ENCODE measurements around the gene INPP5J.

INPP5J gene

DNA sequence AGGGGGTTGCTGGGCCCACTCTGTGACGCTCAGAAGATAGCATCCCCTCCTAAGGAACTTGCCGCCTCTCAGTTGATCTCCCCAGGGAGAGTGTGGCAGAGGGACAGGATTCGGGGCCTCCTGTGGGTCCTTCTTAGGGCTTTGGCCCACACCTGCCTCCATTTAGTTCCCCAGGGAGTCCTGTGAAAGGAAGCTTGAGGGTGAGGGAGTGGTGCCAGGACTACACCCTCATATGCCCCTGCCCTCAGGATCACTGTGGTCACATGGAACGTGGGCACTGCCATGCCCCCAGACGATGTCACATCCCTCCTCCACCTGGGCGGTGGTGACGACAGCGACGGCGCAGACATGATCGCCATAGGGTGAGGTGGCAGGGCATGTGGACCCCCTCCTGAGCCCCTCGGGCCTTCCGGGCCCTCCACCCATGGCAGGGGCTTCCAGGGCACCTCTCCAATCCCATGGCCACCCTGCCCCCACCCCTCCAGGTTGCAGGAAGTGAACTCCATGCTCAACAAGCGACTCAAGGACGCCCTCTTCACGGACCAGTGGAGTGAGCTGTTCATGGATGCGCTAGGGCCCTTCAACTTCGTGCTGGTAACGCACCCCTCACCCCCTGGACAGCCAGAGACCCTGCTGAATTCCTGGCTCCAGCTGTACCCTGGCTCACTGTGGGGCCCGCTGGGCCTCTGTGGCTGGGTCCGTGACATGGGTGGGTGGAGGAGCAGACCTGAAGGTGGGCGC is 3.5 kb downstream of the INPP5J start:
- DNase-seq: no peak

DNA sequence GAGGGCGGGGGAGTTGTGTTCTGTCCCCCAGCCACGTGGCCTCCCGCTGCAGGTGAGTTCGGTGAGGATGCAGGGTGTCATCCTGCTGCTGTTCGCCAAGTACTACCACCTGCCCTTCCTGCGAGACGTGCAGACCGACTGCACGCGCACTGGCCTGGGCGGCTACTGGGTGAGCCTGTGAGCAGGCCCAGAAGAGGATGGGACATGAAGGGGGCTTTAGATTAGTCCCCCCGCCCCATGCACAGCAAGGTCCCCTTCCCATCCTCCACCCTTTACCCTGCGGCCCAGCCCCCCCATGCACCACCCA is 4.1 kb downstream of the INPP5J start:
- no peak for DNase-seq

DNA sequence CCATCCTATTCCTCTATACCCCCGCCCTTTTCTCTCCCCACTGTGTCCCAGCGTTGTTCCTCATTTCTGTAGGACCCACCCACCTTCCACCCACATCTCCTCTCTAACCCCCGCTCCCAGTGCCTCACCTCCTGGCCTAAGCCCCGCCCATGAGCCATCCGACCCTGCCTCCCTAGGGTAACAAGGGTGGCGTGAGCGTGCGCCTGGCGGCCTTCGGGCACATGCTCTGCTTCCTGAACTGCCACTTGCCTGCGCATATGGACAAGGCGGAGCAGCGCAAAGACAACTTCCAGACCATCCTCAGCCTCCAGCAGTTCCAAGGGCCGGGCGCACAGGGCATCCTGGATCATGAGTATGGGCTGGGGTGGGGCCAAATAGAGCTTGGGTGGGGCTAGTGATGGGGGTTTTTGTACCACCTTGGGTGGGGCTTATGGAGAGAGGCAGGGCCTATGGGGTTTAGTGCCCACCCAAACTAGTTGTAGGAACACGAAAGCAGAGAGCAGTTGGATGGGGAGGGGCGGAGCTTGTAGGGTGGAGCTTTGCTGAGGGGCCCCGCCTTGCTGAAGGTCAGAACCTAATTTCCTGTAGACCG is 4.5 kb downstream of the INPP5J start:
- peak; percentile 9 for DNase-seq

DNA sequence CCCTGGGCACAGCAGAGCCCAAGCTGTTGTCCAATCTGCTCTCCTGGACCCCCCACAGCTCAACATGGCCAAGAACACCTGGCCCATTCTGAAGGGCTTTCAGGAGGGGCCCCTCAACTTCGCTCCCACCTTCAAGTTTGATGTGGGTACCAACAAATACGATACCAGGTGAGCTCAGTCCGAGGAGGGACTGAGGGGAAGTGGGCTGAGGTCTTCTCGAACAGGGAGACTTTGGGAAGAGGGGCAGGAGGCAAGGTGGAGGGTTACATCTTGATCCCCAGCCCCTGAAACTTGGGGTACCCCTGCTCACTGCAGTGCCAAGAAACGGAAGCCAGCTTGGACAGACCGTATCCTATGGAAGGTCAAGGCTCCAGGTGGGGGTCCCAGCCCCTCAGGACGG is 5.4 kb downstream of the INPP5J start:
- DNase-seq: no peak

DNA sequence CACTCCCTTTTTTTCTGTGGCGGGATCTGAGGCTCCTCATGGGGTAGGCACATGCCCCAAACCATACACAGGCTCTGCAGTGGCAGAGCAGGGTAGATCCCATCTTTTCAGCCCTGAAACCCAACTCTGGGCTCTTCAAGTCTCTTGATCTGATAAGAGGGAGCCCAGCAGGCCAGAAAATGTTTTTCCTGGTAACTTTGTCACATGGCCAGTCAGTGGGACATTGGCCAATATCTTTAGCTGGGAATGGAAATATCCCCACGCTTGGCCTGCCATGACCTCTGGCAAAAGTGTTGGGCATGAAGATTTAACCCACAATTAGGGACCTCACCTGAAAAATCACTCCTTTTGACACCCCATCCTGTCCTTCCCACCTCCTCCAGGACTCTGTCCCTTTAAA is 8.1 kb downstream of the INPP5J start:
- peak; percentile 20 for DNase-seq

DNA sequence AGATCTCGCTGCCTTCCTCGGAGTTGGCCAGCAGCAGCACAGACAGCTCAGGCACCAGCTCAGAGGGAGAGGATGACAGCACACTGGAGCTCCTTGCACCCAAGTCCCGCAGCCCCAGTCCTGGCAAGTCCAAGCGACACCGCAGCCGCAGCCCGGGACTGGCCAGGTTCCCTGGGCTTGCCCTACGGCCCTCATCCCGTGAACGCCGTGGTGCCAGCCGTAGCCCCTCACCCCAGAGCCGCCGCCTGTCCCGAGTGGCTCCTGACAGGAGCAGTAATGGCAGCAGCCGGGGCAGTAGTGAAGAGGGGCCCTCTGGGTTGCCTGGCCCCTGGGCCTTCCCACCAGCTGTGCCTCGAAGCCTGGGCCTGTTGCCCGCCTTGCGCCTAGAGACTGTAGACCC is 11.1 kb downstream of the INPP5J start:
- no peak for DNase-seq

DNA sequence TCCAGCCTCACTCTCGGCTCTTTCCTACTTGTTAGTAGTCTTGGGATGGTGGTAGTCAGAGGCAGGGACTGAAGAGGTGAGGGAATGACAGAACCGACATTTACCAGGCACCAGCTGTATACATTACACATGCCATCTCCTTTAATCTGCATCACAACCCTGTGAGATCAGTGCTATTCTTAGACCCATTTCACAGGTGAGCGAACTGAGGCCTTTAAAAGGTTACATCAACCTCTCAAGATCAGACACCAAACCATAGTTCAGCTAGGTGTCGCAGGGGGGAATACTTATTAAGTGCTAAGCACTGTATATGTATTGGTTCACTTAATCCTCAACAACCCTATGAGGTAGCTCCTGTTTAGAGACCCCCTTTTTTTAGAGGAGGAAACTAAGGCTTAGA is 11.9 kb downstream of the INPP5J start:
- no peak for DNase-seq

DNA sequence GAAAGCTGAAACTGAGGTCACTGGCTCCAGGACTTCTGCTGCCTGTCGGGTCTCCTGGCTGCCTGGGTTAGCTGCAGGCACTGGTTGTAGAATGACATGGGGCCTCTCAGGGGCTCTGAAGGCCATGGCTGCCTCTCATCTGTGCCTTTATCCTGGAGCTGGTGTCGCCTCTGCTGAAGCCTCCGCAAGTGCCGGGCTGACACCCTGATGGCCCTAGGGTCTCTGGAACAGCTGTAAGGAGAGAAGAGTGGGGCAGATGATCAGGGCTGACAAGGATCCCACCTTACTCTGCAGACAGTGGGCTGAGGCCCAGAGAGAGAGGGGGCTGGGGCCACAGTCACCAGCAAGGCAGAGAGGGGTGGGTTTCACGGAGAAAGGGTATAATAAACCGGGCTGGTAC is 12.9 kb downstream of the INPP5J start:
- no peak for DNase-seq

DNA sequence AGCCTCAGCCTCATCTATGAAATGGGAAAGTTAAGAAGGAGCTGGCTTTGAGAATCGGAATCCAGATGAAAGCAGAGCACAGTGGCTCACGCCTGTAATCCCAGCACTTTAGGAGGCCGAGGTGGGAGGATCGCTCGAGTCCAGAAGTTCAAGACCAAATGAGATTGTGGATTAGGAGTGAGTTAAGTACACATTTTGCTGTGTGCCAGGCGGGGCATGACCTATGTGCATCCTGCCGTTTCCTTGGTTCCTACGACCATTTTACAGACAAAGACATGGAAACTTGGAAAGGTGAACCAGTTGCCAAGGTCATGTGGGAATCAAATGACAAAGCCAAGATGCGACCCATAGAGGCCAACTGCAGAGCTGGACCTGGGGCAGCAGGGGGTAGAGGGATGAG is 13.4 kb downstream of the INPP5J start:
- DNase-seq: no peak

DNA sequence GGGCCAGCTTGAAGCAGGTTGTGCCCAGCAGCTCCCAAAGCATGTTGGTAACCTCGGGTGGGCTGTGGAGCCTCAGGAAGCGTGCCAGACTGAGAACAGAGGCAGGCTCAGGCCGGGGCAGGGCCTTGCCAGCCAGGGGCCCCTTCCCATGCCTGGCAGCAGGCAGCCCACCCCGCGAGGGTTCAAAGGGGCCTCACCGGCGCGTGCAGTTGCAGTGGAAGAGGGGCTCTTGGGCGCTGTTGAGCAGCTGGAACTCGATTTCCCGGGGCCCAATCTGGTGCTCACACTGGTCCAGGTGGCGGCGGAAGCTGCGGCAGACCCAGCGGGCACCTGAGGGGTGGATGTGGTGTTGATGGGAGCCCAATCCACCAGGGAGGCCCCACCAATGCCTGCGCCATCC is 13.9 kb downstream of the INPP5J start:
- DNase-seq: no peak

DNA sequence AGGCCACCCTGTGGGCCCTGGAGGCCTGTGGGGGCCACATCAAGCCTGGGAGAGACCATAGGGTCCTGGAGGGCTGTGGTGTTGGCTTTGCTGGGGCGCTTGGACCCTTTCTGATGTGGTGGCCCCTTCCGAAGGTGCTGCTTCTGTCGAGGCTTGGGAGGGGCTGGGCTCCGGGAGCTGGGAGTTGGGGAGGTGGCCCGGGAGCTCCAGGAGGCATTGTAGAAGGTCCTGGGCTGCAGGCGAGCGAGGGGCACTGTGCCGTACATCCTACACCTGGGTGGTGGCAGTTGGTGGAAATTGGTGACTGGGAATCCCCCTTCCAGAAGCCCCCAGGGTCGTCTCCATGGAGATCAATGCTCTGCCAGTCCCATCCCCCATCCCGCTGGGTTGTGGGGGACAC is 15.0 kb downstream of the INPP5J start:
- DNase-seq: no peak

DNA sequence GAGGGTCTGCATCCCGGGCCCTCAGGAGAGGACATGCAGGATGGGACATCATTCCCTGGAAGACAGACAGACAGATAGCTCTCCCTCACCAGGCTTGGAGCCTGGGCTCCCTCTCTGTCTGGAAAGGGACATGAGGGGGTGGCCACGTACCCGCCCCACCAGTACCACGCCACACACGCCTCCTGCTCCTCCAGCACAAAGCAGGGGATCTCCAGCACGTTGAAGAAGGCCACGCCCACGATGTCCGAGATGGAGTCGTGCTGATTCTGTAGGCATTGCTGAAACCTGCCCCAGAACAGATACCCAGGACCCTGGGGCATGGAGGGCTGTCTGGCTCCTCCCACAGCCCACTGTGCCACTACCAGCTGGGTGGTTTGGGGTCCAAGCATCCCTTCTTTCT is 15.4 kb downstream of the INPP5J start:
- DNase-seq: no peak

DNA sequence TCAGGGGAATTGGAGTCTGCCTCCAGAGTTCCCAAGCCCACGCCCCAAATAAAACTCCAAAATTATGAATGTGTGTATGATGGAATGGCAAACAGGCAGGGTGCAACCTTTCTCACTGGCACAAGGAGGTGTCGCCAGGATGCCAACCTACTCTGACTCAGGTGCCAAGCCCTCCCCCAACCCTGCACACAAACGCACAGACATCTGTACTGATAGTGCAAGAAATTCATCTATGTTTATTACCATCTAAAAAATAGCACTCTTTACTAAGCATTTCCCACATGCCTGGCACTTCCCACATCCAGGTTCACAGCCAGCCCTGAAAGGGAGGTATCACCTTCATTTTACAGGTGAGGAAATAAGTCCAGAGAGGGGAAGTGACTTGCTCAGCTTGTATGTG is 16.3 kb downstream of the INPP5J start:
- DNase-seq: no peak

DNA sequence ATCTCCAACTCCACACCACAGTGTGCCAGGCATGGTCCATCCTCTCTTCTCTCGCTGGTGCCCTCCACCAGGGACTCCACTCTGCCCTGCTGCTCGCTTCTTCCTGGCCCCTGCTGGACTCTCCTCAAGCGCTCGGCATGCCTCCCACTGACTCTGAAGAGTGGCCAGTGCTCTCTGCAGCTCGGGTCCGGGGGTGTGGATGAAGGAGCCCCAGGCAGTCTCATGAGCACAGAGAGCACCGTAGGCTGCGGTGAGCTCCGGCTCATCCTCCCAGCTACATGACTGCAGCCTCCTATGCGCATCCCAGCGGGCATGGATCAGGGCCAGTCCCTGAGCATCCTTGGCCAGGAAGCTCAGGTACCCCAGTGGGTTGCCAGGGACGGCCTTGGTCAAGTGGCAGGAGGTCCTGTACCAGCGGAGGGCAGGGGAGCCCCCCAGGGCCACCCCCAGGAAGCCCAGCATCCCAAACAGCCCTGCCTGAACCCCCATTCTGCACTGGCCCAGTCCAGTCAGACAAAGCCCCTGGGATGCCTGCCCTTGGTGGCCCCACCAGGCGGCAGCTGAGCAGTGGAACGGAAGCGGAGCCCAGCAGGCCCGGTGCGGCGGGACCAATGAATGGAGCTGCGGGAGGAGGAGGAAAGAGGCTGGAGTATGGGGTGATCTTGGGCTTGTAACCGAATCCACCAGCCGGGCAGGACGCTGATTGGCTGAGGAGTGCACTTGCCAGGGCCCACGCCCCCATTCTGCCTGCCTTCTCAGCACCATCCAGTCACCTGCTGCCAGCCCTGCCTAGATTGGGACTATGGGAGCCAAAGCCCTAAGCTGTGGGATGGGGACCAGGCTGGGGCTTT is 17.3 kb downstream of the INPP5J start, which contains the start of gene PLA2G3:
TSS of gene PLA2G3 (minus strand) at position 643 of the 851 bp plus-strand sequence. CDS start at position 489, 154 bp downstream.
- DNase-seq: no peak

DNA sequence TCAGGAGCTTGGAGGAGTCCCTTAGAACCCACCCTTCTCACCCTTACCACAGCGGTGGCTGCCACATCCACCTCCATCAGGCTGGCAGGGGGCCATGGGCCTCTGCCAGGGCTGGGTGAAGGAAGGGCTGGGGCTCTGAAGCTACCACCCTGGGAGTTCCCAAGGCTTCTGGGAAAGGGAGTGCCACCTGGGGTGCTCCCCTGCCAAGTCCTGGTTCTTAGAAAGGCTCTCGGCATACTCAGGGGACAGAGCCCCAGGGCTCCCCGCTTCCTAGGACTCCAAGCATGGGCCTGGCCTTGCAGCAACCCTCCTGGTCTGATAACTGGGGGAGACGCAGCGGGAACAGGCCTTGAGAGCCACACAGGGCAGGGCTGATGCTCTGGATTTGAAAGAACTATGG is 18.0 kb downstream of the INPP5J start:
- DNase-seq: no peak

DNA sequence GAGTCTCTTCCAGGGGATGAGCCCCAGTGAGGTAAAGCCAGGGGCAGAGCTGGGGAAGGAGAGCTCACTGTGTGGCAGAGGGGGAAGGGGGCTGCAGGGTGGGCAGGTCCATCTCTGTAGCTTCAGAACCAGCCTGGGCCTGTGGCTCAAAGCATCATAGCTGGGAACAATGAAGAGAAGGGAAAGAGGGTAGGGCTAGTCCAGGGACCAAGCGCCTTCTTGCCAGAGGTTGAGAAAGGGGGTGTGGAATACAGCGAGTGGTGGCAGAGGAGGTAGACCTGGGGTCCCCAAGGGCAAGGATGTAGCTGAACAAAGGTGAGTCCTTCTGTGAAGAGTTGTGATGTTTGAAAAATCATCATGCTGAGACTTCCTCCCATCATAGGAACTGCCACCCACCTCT is 18.8 kb downstream of the INPP5J start:
- DNase-seq: no peak

DNA sequence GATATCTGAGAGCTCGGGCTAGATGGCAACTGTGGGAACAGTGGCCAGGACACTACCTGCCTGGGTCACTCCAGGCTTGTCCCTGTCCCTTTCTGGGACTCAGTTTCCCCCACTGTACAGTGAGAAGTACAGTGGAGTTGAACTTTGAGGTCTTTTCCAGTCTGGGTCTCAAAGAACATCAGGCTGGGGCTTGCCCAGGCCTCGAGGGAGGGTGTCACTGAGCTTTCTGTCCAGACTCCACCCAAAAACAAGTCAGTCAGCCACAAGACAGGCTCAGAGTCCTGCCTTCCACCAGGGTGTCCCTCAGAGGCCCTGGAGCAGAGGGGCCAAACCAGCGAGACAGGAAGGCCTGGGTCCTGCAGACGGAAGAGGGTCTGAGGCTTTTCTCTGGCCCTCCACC is 19.5 kb downstream of the INPP5J start:
- DNase-seq: no peak

DNA sequence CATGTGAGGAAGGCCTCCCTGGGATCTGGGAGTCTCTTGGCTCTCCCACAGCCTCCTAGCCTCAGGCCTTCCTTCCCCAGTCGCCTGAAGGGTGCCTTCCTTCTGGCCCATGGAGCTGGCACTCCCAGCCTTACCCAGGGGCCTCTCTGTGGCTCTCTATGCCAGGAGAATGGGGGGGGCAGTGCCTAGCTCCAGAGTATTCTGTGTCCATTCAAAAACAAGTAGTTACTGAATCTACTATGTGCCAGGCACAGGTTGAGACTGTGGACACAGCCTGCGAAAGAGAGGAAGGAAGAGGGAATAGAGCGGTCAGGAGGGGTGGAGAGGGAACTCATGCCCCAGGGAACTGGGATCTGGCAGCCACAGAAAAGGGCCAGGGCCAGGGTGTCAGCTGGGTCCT is 20.3 kb downstream of the INPP5J start:
- DNase-seq: no peak

DNA sequence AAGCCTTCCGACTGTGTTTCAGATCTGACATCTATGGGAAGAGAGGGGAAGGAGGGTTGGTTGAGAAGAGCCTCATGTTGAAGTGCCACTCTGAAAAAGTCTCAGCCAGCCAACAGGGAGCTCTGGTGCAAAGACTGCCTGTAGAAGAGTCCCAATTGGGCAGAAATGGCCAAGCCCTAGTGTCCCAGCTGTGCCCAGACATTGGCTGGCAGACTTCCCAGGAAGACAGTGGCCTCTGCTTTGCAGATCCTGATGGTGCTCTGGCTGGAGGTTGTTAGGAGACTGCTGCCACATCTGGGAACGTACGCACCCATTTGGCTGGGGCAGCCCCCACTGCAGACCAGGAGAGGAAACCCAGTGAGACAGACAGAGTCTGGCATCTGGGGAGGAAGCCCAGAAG is 20.8 kb downstream of the INPP5J start:
- no peak for DNase-seq

DNA sequence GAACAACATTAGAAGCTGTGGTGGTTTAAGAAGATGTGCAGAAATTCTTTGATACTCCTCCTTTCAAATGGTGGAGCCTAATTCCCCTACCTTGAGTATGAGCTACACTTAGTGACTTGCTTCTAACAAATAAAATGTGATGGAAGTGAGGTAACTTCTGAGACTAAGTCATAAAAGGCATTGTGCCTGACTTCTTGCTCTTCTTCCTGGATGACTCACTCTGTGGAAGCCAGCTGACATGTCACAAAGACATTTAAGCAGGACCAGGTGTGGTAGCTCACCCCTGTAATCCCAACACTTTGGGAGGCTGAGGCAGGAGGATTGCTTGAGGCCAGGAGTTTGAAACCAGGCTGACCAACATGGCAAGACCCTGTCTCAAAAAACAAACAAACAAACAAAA is 21.5 kb downstream of the INPP5J start:
- DNase-seq: no peak

DNA sequence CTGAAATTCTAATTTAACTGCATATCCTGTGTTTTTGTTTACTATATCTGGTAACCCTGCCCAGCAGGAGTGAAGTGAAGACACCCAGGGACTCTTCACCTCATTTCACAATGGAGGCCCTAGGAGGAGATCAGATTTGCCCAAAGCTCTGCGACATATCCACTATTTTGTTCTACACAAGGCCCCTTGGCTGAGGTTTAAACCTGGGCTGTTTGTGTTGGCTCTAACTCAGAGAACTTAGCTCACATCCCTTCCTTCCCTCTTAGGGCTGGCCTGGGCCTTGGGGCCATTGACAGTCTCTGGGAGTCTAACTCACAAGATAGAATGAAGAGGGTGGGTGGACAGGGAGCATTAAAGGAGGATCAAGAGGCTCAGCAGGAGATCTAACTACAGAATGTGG is 25.7 kb downstream of the INPP5J start:
- DNase-seq: no peak

DNA sequence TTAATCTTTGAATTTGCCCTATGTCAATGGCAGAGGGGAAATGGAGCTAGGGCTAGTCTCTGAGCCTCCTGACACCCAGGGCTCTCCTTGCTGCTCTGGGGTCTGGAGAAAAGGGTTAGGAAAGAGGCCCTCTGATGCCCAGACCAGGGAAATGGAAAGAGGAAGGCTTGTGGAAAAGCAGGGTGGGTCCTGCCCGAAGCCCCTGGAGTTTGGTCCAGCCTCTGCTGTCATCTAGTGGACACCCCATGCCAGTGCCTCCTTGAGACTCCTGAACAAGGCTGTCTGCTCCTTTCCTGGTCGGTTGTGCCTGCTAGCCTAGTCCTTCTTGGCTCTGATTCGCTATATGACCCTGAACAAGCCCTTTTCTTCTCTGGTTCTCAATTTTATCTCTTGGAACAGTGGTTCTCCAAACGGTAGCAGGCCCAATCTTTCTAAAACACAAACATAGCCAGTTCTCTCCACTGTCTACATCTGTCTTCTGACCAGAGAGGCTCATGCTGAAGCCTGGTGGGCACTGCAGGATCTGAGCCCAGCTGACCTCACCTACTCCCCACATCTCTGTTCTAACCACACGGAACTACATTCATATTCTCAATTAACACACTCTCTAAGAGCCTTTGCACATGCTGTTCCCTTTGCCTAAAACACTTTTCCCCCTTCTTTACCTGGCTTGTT is 26.3 kb downstream of the INPP5J start:
- DNase-seq: peak; percentile 81

DNA sequence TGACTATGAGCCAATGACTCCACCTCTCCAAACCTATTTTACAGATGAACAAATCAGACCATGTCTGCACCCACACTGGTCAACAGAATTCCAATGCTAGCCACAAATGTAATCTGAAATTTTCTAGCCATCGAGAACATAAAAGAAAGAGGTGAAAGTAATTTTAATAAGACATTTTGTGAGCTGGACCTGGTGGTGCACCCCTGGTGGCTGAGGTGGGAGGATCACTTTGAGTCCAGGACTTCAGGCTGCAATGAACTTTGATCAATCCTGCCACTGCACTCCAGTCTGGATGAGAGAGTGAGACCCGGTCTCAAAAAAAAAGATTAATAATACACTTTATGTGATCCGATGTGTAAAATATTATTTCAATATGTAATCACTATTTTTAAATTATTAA is 27.8 kb downstream of the INPP5J start:
- DNase-seq: peak; percentile 7

DNA sequence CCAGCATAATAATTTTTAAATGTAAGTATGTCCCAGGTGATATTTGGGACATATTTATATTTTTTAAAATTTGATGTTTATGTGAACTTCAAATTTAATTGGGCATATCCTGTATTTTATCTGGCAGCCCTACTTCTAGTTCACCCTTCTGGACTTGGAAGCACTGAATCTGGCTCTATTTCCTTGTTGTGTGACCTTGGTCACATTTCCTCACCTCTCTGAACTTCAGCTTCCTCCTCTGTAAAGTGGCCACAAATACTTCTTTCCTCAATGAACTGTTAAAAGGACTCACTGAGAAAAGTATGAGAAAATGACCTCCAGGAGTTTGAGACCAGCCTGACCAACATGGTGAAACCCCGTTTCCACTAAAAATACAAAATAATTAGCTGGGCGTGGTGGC is 29.1 kb downstream of the INPP5J start:
- DNase-seq: no peak
